ENCODE results near the gene MCF2L. TPM values are rescaled to one million over a fixed set of nuclear protein-coding genes. Genes with fewer than 3 reads are reported as not detected.

The MCF2L gene
- total and polyA plus RNA-seq, 2 experiments from 2014 or later, result 4.8 to 25.6 TPM

DNA sequence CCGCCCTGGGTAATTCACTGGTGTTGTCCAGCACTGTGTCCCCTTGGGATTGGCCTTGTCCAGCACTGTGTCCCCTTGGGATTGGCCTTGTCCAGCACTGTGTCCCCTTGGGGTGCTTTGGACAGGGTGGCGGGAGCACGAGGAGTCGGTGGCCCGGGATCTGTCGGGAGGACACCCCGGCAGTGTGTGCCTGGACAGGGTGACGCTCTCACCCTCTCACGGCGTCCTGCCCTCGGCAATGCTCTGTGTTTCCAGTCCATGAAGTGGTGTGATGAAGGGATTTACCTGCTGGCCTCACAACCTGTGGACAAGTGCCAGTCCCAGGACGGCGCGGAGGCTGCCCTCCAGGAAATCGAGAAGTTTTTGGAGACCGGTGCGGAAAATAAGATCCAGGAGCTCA, 106.7 kb downstream of the MCF2L start (continued):
- TF ChIP-seq ZNF114 (CRISPR knock-in tag; IDR thresholded peaks at IDR 0.05) (no peak), ZNF331 (CRISPR knock-in tag; IDR thresholded peaks at IDR 0.05; ENCODE audit: low read depth) (no peak)
- TF ChIP-seq, protein P1, sequence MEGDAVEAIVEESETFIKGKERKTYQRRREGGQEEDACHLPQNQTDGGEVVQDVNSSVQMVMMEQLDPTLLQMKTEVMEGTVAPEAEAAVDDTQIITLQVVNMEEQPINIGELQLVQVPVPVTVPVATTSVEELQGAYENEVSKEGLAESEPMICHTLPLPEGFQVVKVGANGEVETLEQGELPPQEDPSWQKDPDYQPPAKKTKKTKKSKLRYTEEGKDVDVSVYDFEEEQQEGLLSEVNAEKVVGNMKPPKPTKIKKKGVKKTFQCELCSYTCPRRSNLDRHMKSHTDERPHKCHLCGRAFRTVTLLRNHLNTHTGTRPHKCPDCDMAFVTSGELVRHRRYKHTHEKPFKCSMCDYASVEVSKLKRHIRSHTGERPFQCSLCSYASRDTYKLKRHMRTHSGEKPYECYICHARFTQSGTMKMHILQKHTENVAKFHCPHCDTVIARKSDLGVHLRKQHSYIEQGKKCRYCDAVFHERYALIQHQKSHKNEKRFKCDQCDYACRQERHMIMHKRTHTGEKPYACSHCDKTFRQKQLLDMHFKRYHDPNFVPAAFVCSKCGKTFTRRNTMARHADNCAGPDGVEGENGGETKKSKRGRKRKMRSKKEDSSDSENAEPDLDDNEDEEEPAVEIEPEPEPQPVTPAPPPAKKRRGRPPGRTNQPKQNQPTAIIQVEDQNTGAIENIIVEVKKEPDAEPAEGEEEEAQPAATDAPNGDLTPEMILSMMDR (conservative IDR thresholded peaks at IDR 0.05; ENCODE audit: low read depth in 2 of 2), result no peak

DNA sequence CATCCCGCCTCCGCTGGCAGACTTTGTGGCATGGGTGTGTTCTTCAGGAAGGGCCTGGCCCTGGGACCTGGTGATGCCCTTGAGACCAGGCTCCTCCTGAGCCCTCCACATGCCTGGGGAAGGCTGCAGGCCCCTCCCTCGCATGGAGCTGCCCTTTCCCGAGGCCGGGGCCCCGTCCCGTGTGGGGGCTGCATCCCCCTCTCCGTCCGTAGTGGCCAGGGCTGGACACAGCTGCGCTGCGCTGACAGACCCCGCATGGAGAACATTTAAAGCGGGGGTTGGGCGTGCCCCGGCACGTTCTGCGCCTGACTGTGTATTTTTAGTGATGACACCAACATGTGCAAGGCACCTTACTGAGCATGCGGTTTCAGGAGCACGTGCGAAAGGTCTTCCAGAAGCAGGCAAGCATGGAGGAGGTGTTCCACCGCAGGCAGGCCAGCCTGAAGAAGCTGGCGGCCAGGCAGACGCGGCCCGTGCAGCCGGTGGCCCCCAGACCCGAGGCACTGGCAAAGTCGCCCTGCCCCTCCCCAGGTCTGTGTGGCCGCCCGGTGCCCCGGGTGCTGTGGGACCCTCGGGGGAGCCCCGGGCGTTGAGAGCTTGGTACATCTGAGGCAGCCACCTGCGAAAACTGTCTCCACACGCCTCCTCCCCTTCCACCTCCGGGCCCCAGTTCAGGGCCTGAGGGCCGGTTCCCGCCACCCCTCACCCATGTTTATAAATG, 107.8 kb downstream of the MCF2L start:
- Histone ChIP-seq H3K27ac (ENCODE audit: low read depth) (no peak overlapping the region), H2AFZ (no peak overlapping the region), H3K79me2 (replicated peaks; ENCODE audit: insufficient read depth) (no peaks in the 10 kb centered on the region), H3F3A (replicated peaks; ENCODE audit: low read depth) (no peaks in the 10 kb centered on the region), H4K20me1 (replicated peaks; ENCODE audit: insufficient read depth) (no peaks in the 10 kb centered on the region), H3K4me3 (no peak overlapping the region), H3K4me1 (ENCODE audit: insufficient read depth) (no peaks in the 10 kb centered on the region), H3K36me3 (ENCODE audit: insufficient read depth) (no peaks in the 10 kb centered on the region), H3K9me2 (ENCODE audit: insufficient read depth) (no peaks in the 10 kb centered on the region), H3K4me2 (no peak overlapping the region), H3K27me3 (ENCODE audit: insufficient read depth) (no peaks in the 10 kb centered on the region)
- Mint-ChIP-seq H3K9me3 (no peaks in the 10 kb centered on the region), H3K4me3 (no peak overlapping the region), H3K36me3 (ENCODE audit: low read depth) (peaks cover 5% of the 10 kb centered on the region; the same call in 2 of the 3 replicates), H3K4me1 (no peaks in the 10 kb centered on the region; the same call in 2 of the 3 replicates), H3K27me3 (ENCODE audit: insufficient read depth, low read depth, poor library complexity) (peaks cover 5% of the 10 kb centered on the region), H3K27ac (peak overlapping the region; percentile 80; the same call in 1 of the 2 replicates)
- no peak for TF ChIP-seq CREB1 (CRISPR knock-in tag; IDR thresholded peaks at IDR 0.05; ENCODE audit: low read depth)
- TF ChIP-seq ZNF331 (CRISPR knock-in tag; IDR thresholded peaks at IDR 0.05; ENCODE audit: low read depth), result no peak
- TF ChIP-seq ZNF114 (CRISPR knock-in tag; IDR thresholded peaks at IDR 0.05), result no peak
- no peak for TF ChIP-seq EZH2 (IDR thresholded peaks at IDR 0.05; ENCODE audit: low read depth, unreplicated experiment)
- ATAC-seq, result no peak
- no peak for DNase-seq (ENCODE audit: low spot score)

DNA sequence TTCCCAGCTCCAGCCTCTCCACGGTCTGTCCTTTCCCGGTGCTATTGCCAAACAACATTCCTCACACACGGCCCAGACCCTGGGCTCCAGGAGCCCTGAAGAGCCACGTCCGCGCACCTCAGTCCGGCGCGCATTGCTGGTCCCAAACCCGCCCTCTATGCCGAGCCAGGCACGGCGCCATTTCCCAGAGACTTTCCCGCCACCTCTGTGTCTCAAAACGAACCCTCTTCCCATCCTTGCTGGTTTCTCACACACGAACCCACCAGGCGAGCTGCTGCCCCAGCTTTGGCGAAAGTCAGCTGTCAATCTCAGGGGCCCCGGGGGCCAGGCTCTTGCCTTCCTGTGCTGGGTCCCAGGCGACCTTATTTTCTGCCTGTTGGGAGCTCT, 108.5 kb downstream of the MCF2L start:
- H2AFZ ChIP-seq, result no peak overlapping the region
- H3F3A ChIP-seq (replicated peaks; ENCODE audit: low read depth), result no peaks in the 10 kb centered on the region
- H3K9me2 ChIP-seq (ENCODE audit: insufficient read depth), result no peaks in the 10 kb centered on the region
- Mint-ChIP-seq H3K27ac (peak overlapping the region; percentile 80), H3K9me3 (no peaks in the 10 kb centered on the region), H3K27me3 (ENCODE audit: insufficient read depth, low read depth, poor library complexity) (peaks cover 8% of the 10 kb centered on the region), H3K4me1 (no peaks in the 10 kb centered on the region; the same call in 2 of the 3 replicates), H3K36me3 (ENCODE audit: low read depth) (peaks cover 5% of the 10 kb centered on the region; the same call in 2 of the 3 replicates), H3K4me3 (no peak overlapping the region)
- no peaks in the 10 kb centered on the region for H3K79me2 ChIP-seq (replicated peaks; ENCODE audit: insufficient read depth)
- no peak overlapping the region for H3K27ac ChIP-seq (ENCODE audit: low read depth)
- no peaks in the 10 kb centered on the region for H4K20me1 ChIP-seq (replicated peaks; ENCODE audit: insufficient read depth)
- DNase-seq (ENCODE audit: low spot score), result no peak
- no peak for ATAC-seq
- no peak overlapping the region for H3K4me3 ChIP-seq
- no peak overlapping the region for H3K4me2 ChIP-seq
- H3K36me3 ChIP-seq (ENCODE audit: insufficient read depth), result no peaks in the 10 kb centered on the region
- no peaks in the 10 kb centered on the region for H3K4me1 ChIP-seq (ENCODE audit: insufficient read depth)
- H3K27me3 ChIP-seq (ENCODE audit: insufficient read depth), result no peaks in the 10 kb centered on the region
- TF ChIP-seq JUNB (IDR thresholded peaks at IDR 0.05; ENCODE audit: unreplicated experiment) (no peak), EZH2phosphoT487 (IDR thresholded peaks at IDR 0.05; ENCODE audit: unreplicated experiment) (no peak), EZH2 (IDR thresholded peaks at IDR 0.05; ENCODE audit: low read depth, unreplicated experiment) (no peak), NANOG (IDR thresholded peaks at IDR 0.05; ENCODE audit: borderline replicate concordance) (no peak)
- TF ChIP-seq, protein P1 (conservative IDR thresholded peaks at IDR 0.05; ENCODE audit: low read depth in 2 of 2), result no peak
